ENCODE data around the gene AGFG2.

- no peak for TF ChIP-seq CTCF (conservative IDR thresholded peaks at IDR 0.05 in 1 of 2, IDR thresholded peaks at IDR 0.05 in 1 of 2; ENCODE audit: low read depth in 1 of 2, low read length in 2 of 2)
- no peak for TF ChIP-seq EZH2 (IDR thresholded peaks at IDR 0.05; ENCODE audit: low read length, missing control alignments)
These were observed 48.4 kb upstream of the AGFG2 start for GRCh38 chr7:100490483-100491191.
